Endodermal cell (in vitro differentiated cells): ENCODE results near the gene RXRA. TPM values are rescaled to one million over a fixed set of nuclear protein-coding genes. Genes with fewer than 3 reads are reported as not detected.

Source experiments
- DNase-seq: peaks from one replicate; pipeline ENCODE4 v3.0.0-alpha.2; 2017
- H3K27ac ChIP-seq: 2 replicates; pipeline ENCODE4 v1.5.1; 2013; ENCODE audit warnings: mild to moderate bottlenecking, low read depth, low read length, moderate library complexity
- H3K27me3 ChIP-seq: 2 replicates; pipeline ENCODE4 v1.6.1; 2013; ENCODE audit warnings: mild to moderate bottlenecking, low read length, moderate library complexity; ENCODE audit not compliant: insufficient read depth, control insufficient read depth, poor library complexity, severe bottlenecking
- H3K36me3 ChIP-seq: 2 replicates; pipeline ENCODE4 v1.7.0; 2013; ENCODE audit warnings: mild to moderate bottlenecking, low read length, moderate library complexity; ENCODE audit not compliant: control insufficient read depth, insufficient read depth
- H3K4me1 ChIP-seq: one replicate; pipeline ENCODE4 v1.7.0; 2013; ENCODE audit warnings: low read length; ENCODE audit not compliant: control insufficient read depth, insufficient read depth
- H3K4me3 ChIP-seq: 2 replicates; pipeline ENCODE4 v1.5.1; 2013; ENCODE audit warnings: mild to moderate bottlenecking, low read length, moderate library complexity
- H3K9ac ChIP-seq: 2 replicates; pipeline ENCODE4 v1.6.1; 2013; ENCODE audit warnings: mild to moderate bottlenecking, low read length, moderate library complexity; ENCODE audit not compliant: poor library complexity, severe bottlenecking; ENCODE audit errors: extremely low read depth
- H3K9me3 ChIP-seq: 2 replicates; pipeline ENCODE4 v1.6.1; 2013; ENCODE audit warnings: mild to moderate bottlenecking, low read length, moderate library complexity; ENCODE audit not compliant: control insufficient read depth
- H3K27ac Mint-ChIP-seq: 2 replicates; pipeline ENCODE4 v1.8.0; 2020; ENCODE audit warnings: mixed read lengths
- H3K27me3 Mint-ChIP-seq: 2 replicates; pipeline ENCODE4 v1.8.0; 2021; ENCODE audit warnings: mild to moderate bottlenecking, mixed read lengths; ENCODE audit not compliant: insufficient read depth
- H3K36me3 Mint-ChIP-seq: 2 replicates; pipeline ENCODE4 v1.8.0; 2020; ENCODE audit warnings: low read depth, mixed read lengths
- H3K4me1 Mint-ChIP-seq: 2 replicates; pipeline ENCODE4 v1.8.0; 2020; ENCODE audit warnings: mixed read lengths
- H3K4me3 Mint-ChIP-seq: 2 replicates; pipeline ENCODE4 v1.8.0; 2020; ENCODE audit warnings: mild to moderate bottlenecking, moderate library complexity, mixed read lengths
- H3K9me3 Mint-ChIP-seq: 2 replicates; pipeline ENCODE4 v1.8.0; 2020; ENCODE audit warnings: mild to moderate bottlenecking, mixed read lengths
- CTCF ChIP-seq: fragments of 200-600 bp; sonication (generic); conservative IDR thresholded peaks from 2 replicates; pipeline ENCODE4 v1.5.0; 2021; ENCODE audit warnings: antibody characterized with exemption, mild to moderate bottlenecking
- WGBS, 2 experiments: methylation state at CpG; one replicate each; pipeline versions ENCODE4 v1.1.5 to v1.1.7; 2013; ENCODE audit warnings: missing lambda C conversion rate in 2 of 2, mixed read lengths in 1 of 2; ENCODE audit not compliant: insufficient coverage in 1 of 2, insufficient read length in 1 of 2; 5-methylcytosine and 5-hydroxymethylcytosine counted together
- total RNA-seq, 2 donors: library from RNA; stranded (reverse); fragmentation: NEBNext Ultra II Directional in 1 of 2; extraction: Animal tissue kit (Norgen Biotek cat#: 25700) in 1 of 2; gene quantifications; 2 replicates in 1 of 2; 3 replicates in 1 of 2; pipeline ENCODE4 v1.2.1, GENCODE V29; 2021

The RXRA gene
- total RNA-seq, 2 donors from 2014 or later: 58.3 to 70.6 TPM

- Mint-ChIP-seq H3K9me3 (no peaks in the 10 kb centered on the region), H3K27ac (no peak overlapping the region), H3K4me3 (no peak overlapping the region), H3K27me3 (no peaks in the 10 kb centered on the region), H3K4me1 (peaks cover 13% of the 10 kb centered on the region), H3K36me3 (no peaks in the 10 kb centered on the region)
- H3K4me1 ChIP-seq: peaks cover 8% of the 10 kb centered on the region
- no peaks in the 10 kb centered on the region for H3K27me3 ChIP-seq
- no peak for DNase-seq
- no peak overlapping the region for H3K9ac ChIP-seq
- no peaks in the 10 kb centered on the region for H3K36me3 ChIP-seq
- 89 to 94% methylated on average over 3 to 9 of the region's 9 CpGs for WGBS, 2 experiments
- TF ChIP-seq CTCF: no peak
- H3K9me3 ChIP-seq: no peaks in the 10 kb centered on the region
- no peak overlapping the region for H3K27ac ChIP-seq
- H3K4me3 ChIP-seq: no peak overlapping the region
These were observed 42.0 kb upstream of the RXRA start for GRCh38 chr9:134284273-134284672.

GRCh38 chr9:134284741-134285140 lies 41.5 kb upstream of the RXRA start:
- H3K9me3 Mint-ChIP-seq: no peaks in the 10 kb centered on the region
- DNase-seq: no peak
- Histone ChIP-seq H3K9ac (no peak overlapping the region), H3K4me1 (peaks cover 8% of the 10 kb centered on the region), H3K27ac (no peak overlapping the region), H3K9me3 (no peaks in the 10 kb centered on the region), H3K36me3 (no peaks in the 10 kb centered on the region), H3K4me3 (no peak overlapping the region), H3K27me3 (no peaks in the 10 kb centered on the region)
- H3K27me3 Mint-ChIP-seq: no peaks in the 10 kb centered on the region
- H3K4me1 Mint-ChIP-seq: peaks cover 13% of the 10 kb centered on the region
- no peak overlapping the region for H3K27ac Mint-ChIP-seq
- no peaks in the 10 kb centered on the region for H3K36me3 Mint-ChIP-seq
- H3K4me3 Mint-ChIP-seq: no peak overlapping the region
- 92 to 93% methylated on average over 9 to 12 of the region's 12 CpGs for WGBS, 2 experiments
- no peak for TF ChIP-seq CTCF

DNA sequence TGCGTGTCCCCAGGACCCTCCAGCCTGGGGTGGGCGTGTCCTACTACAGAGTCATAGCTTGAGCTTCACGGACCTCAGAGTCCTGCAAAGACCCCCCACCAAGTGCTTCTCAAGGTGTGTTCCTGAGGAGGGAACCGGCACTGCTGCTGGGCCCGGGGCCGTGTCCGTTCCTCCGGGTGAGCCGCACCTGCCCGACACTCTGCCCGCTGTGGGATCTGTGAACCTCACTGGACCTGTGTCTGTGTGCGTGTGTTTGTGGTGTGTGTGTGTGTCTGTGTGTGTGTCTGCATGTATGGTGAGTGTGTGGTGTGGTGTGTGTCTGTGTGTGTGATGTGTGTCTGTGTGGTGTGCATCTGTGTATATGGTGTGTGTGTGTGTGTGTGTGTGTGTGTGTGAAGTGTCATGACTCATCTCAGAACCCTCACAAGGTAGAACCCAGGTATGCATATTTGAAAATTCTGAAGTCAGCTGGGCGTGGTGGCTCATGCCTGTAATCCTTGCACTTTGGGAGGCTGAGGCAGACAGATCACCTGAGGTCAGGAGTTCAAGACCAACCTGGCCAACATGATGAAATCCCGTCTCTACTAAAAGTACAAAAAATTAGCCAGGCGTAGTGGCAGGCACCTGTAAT lies 40.9 kb upstream of the RXRA start:
- Mint-ChIP-seq H3K36me3 (no peaks in the 10 kb centered on the region), H3K27me3 (no peaks in the 10 kb centered on the region), H3K4me1 (peaks cover 13% of the 10 kb centered on the region), H3K9me3 (no peaks in the 10 kb centered on the region), H3K4me3 (no peak overlapping the region), H3K27ac (no peak overlapping the region)
- no peaks in the 10 kb centered on the region for H3K27me3 ChIP-seq
- no peaks in the 10 kb centered on the region for H3K9me3 ChIP-seq
- no peak overlapping the region for H3K9ac ChIP-seq
- H3K27ac ChIP-seq: no peak overlapping the region
- TF ChIP-seq CTCF: no peak
- no peak for DNase-seq
- no peaks in the 10 kb centered on the region for H3K36me3 ChIP-seq
- WGBS, 2 experiments: 93 to 96% methylated on average over 6 to 15 of the region's 15 CpGs
- H3K4me3 ChIP-seq: no peak overlapping the region
- peaks cover 8% of the 10 kb centered on the region for H3K4me1 ChIP-seq
